Jurkat, Clone E6-1 (cell line): Measurements from ENCODE around the gene LHPP.
"Not testable (repeated sequence)": the region's sequence is repeated elsewhere in the genome, so short reads cannot be mapped to it uniquely, and the experiment has no call there.

ENCODE experiments used
- DNase-seq: peaks from one replicate; pipeline ENCODE4 v3.0.0-alpha.2; 2011; ENCODE audit warnings: low read depth, low spot score
- H3K4me3 ChIP-seq: 2 replicates; pipeline ENCODE4 v1.5.1; 2011; ENCODE audit warnings: mild to moderate bottlenecking, low read length, control low read depth, moderate library complexity

Gene LHPP

GRCh38 chr10:124544711-124545110, 83.1 kb downstream of the LHPP start:
- no peak overlapping the region for H3K4me3 ChIP-seq
- peak; percentile 20 for DNase-seq

DNA sequence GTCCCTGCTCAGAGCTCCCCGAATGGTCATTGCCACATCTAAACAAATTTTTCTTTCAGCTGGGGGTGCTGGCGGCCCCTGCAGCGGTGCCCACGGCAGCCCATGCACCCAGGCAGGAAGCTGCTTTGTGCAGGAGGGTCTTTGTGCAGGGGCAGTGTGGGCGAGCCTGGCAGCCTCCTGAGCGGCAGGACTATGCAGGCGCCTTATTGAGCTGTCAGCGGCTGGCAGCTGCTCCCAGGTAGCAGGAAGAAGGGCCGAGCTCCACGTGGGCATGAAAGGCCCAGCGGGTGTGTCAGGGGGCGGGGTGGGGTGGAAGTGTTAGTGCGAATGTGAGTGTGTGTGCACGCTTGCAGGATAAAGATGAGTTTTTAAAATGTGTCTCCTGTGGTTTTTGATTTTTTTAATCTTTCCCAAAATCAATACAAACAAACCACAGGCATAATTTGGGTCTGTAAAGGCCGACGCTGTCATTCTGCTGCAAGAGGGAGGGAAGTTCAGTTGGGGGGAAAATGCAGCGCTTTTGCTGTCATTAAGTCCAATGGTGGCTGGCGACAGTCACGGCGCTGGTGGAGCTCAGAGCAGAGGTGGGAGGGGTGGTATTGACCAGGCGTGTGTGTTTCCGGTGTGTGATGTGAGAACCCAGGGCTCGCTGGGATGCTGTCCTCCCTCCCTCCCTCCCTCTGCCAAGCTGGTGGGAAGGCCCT, 83.9 kb downstream of the LHPP start:
- peak overlapping the region; percentile 21 for H3K4me3 ChIP-seq
- peak; percentile 64 for DNase-seq

- no peak overlapping the region for H3K4me3 ChIP-seq
- no peak for DNase-seq
Measured at GRCh38 chr10:124546055-124546369, 84.4 kb downstream of the LHPP start.

DNA sequence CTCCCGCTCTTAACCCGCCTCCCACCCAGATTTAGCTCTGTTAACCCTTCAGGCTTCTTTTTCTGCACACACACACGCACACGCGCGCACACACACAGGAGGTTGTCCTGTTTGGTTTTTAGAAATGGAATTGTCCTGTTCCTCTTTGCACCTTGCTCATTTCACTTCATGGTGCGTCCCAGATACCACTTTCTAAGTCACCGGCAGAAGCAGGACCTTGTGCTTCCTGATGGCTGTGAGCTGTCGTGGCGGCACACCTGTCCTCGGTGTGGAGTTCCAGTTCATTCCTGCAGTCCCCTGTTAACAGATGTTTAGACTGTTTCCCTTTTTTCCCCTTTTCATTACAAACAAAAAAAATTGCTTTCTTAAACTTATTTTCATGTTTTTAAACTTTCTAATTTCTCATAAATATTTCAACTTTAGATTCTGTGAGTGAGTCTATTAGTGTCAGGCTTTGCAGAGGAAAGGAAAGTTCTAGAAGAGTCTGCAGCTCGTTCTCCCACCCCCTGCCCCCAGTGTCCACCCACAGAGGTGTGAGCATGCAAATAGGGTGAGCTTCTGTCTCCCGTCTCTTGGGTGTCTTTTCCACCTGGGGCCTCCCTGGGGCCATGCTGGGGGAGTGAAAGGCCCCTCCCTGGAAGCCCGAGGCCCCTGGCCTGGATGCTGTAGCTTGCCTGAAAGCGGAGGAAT, 85.5 kb downstream of the LHPP start:
- DNase-seq = no peak
- H3K4me3 ChIP-seq = no peak overlapping the region

- no peak overlapping the region for H3K4me3 ChIP-seq
- no peak for DNase-seq
Measured at GRCh38 chr10:124547647-124548168, 86.1 kb downstream of the LHPP start.

GRCh38 chr10:124549171-124549570, 87.5 kb downstream of the LHPP start:
- not testable (repeated sequence) for DNase-seq, H3K4me3 ChIP-seq

DNA sequence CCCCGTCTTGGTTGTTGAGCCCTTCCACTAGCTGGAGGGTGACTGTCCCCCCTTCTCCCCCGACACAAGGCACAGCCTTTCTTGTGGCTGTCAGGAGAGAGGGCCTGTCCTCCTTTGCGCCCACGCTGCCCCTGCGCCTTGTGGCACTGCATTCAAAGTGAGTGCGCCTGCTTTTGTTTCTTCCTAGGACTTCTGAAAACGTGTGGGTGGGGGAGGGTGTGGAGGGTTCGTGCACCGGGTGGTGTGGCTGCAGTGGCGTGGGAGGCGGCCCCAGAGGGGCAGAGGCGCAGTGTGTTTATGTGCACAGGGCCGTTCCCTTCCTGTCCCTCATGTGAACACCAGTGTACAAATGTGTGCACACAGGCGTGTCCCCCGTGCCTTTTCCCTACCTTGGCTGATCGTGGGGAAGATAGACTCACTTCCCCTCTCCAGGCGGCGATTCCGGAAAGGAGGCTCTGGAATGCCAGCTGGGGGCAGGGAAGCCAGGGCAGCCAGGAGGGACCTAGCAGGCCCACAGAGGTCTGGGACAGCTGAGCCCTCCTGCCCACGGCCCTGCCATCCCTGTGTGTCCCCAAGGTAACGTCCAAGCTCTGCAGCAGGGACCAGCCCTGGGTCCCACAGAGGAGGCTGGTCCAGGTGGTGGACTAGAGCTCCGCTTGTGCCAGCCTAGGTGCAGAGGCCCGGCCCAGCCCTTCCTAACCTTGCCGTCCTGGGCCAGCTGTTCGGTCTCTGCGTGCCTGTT, 88.8 kb downstream of the LHPP start:
- DNase-seq = no peak
- H3K4me3 ChIP-seq = no peak overlapping the region

DNA sequence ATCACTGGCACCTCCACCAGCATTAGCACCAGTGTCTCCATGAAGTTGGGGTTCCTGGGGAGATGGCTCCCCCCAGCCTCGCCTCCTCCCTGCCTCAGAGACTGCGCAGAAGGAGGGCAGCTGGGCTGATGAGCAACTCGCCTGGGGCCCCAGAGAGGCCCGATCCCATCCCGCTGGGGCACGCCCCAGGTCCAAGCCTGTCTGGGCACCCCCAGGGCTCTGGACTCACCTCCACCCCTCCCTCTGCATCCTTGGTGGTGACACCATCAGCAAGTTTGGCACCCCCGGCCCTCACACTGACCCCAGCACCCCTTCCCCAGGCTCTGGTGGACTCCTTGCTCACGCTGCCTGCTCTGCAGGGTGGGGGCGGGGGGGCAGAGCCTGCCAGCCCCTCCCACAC, 89.5 kb downstream of the LHPP start:
- no peak overlapping the region for H3K4me3 ChIP-seq
- no peak for DNase-seq

DNA sequence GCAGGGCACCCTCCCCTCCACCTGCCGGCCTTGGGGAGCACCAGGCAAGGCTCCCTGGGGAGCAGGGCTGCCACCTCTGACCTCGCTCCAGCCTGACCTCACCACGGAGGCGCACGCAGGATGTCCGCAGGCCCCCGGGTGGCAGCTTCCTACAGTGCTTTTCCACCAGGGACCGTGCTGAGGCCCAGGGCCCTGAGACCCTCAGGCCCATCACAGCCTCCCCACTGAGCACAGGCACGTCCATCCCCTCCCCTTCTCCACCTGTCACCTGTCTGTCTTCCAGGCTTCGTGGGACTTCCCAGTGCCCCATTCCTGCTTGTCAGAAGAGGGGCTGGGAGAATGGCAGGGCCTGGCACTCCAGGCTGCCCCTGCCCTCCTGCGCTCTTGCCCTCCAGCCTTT, 90.1 kb downstream of the LHPP start:
- DNase-seq = no peak
- H3K4me3 ChIP-seq = no peak overlapping the region

DNA sequence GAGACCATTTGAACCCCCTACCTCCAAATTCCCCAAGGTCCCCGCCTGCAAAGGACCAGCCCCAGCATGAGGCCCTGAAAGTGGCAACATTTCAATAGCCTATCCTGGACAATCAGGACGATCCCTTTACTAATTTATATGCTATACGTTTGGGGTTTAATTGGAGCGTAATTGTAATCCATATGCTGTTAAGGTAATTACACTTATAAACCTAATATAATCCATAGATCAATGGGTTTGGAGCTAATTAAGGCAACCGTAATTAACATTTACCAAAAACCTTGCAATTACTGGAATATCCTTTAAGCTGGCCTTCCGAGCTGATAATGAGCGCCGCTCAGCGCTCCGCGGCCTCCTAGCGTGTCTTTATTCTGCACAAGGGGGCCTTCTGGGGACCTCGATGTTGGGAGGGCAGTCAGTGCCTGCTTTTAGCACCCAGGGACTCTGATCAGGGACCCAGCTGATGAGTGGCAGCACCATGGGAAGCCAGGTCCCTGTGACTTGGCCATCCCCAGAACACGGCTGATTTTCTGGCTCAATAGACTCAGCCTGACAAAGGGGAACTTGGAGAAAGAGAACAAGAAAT, 91.2 kb downstream of the LHPP start:
- H3K4me3 ChIP-seq = no peak overlapping the region
- no peak for DNase-seq

GRCh38 chr10:124554085-124554858, 92.6 kb downstream of the LHPP start:
- no peak overlapping the region for H3K4me3 ChIP-seq
- DNase-seq = no peak

- no peak overlapping the region for H3K4me3 ChIP-seq
- DNase-seq = no peak
Measured at GRCh38 chr10:124557167-124557566, 95.5 kb downstream of the LHPP start.

- no peak for DNase-seq
- H3K4me3 ChIP-seq = no peak overlapping the region
Measured at GRCh38 chr10:124557648-124558338, 96.2 kb downstream of the LHPP start.

GRCh38 chr10:124558339-124559321, 97.0 kb downstream of the LHPP start:
- no peak for DNase-seq
- H3K4me3 ChIP-seq = no peak overlapping the region

DNA sequence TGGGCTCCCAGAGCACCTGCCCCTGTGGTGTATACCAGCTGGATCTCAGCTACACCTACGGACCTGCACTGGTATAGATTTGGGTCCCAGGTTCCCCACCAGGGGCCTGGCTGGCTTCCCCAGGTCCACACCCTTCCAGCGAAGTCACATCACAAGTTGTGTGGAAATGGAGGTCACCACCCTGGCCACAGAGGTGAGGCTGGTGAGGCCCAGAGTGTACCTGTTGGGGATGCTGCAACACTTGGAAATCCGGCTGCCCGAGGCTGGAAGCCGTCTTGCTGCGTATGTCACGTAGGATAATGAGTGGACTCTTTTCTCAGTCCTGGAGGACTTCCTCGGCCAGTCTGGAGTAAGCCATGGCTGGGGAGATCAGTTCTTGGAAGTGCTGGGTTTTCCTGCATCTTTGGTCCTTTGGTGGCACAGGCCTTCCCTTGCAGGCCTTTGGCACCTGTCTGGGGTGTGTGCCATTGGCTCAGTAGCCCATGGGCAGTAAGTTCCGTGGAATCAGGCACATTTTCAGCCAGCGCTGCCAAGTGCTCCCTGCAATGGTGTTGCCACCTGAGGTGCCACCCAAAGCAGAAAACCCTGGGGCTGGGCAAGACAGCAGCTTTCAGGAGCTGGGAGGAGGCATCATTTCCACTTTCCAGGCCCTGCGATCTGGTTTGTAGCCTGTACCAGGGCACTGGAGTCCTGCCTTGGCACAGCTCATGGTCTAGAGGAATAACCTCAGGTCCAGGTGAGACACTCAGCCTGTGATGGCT, 97.9 kb downstream of the LHPP start:
- DNase-seq = no peak
- no peak overlapping the region for H3K4me3 ChIP-seq

DNA sequence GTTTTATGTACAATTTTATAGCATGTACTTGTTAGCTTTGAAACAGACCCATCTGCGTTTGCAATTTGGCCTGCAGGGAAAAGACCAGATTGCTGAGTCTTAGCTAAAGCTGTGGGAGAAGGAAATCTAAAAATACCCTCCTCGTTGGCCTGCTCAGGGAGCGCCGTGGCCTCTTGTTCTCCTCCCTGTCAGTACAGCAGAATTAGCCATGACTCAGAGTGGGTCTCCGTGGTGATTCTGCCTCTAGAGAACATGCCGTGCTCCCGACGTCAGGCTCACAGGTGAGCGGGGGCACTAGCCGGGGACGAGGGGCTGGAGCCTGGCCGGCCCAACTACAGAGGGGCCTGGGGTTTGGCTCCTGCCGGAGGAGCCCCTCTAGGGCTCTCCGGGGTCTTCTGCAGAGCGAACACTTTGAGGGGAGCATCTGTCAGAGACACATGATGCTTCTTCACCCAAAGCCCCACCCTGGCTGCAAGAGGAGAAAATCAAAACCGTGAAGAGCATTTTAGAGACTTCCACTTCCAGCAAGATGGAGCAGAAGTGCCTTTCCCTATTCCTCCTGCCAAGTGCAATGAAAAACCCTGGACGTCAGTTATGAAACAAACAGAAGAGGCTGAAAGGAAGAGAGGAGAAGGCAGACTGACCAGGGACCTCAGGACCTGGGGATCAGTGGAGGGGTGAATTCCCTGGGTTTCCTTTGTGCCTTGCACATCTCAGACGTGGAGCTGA, 98.9 kb downstream of the LHPP start:
- no peak overlapping the region for H3K4me3 ChIP-seq
- DNase-seq = no peak
